Measurements from ENCODE around the gene OLFM1.
"Not testable (repeated sequence)": the region's sequence is repeated elsewhere in the genome, so short reads cannot be mapped to it uniquely, and the experiment has no call there.

OLFM1 gene

GRCh38 chr9:135134268-135135022, 47.0 kb downstream of the OLFM1 start:
- no peak for DNase-seq (ENCODE audit: low read depth in 2 of 2)

DNA sequence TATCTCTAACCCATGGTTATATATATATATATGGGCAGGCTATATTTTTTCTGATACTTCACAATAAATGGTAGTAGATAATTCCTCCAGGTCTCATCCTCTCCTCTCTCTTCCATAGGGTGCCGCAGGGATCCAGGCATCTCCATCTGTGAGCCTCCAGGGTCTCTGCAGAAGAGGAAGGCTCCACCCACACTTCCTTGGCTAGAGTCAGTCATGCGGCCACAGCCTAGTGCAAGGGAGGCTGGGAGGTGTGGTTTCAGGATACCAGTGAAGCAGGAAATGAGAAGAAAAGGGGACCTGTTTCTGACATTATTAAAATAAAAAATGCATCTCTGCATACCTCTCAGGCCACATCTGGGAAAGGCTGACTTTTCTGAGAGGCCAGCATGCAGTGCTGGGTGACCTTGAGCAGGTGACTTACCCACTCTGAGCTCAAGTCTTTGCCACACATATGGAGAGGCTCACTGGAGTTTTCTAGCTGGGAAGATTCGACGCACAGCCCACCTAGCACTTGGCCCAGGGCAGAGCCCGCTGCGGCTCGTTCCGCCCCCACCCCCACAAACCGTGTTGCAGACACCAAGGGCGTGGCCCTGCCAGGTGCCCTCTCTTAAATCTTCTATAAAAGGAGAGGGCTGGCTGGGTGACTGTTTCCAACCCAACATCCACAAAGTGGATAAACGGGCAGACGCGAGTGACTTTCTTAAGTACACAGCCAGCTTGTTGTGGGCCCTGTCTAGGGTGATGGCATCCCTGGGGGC, 47.9 kb downstream of the OLFM1 start:
- no peak for DNase-seq (ENCODE audit: low read depth in 2 of 2)

- DNase-seq (ENCODE audit: low read depth in 2 of 2) = no peak
Observed at GRCh38 chr9:135135929-135136315, 48.5 kb downstream of the OLFM1 start.

- DNase-seq (ENCODE audit: low read depth in 2 of 2) = no peak
Observed at GRCh38 chr9:135136481-135136880, 49.0 kb downstream of the OLFM1 start.

GRCh38 chr9:135136991-135137832, 49.7 kb downstream of the OLFM1 start:
- no peak for DNase-seq (ENCODE audit: low read depth in 2 of 2)

DNA sequence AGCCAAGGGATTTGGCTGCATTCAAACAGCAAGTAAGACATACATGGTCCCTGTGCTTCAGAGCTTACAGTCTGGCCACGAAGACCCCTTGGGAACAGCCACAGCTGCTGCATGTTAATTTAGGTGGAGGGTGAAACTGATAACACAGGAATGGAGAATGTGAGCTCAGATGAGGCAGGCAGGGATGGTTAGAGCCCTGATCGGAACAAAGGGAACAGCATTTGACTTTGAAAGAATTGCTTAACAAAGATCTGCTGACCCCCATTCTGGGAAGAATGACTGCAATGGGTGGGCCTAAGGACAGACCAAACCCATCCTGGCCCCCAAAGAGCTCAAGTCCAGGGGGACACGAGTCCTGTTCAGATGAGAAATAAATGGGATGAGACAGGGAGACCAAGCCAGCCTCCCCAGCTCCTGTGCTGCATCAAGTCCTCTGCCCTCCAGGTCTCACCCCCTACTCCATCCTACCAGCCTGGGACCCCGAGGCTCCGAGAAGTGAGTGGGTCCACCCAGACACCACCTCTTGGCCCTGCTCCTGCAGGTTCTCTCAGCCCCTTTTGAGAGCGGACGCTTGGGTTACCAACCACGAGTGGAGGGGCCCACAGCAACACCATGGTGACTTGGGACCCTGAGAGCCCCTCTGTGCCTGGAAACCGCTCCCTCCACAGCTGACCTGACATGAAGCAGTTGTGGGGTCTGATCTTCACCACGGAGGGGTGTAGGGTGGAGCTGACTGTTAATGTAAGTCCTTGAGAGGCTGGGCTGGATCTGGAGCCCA, 50.8 kb downstream of the OLFM1 start:
- DNase-seq (ENCODE audit: low read depth in 2 of 2) = no peak

DNA sequence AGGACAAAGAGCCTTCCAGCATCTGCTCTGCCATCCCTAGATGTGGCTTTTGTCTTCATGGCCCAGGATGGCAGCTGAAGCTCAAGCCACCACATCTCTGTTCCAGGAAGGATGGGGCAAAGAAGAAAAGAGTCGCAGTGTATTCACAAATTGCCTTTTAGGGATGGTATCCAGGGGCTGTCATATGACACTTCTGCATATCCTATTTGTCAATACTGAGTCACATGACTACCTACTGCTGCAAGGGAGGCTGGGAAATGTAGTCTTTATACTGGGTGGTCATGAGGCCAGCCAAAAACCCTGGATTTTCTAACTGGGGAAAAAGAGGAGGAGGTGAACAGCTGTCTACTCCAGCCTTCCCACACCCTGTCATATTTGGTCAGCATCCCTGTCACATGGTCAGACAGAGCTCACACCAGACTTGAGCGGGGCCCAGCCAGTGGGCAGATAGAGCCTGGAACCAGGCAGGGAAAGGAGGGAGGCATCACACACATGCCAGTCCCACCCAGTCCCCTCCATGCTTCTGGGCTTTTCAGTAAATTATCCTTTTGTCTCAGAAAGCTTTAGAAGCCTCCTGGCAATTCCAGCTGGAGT, 52.0 kb downstream of the OLFM1 start:
- no peak for DNase-seq (ENCODE audit: low read depth in 2 of 2)

DNA sequence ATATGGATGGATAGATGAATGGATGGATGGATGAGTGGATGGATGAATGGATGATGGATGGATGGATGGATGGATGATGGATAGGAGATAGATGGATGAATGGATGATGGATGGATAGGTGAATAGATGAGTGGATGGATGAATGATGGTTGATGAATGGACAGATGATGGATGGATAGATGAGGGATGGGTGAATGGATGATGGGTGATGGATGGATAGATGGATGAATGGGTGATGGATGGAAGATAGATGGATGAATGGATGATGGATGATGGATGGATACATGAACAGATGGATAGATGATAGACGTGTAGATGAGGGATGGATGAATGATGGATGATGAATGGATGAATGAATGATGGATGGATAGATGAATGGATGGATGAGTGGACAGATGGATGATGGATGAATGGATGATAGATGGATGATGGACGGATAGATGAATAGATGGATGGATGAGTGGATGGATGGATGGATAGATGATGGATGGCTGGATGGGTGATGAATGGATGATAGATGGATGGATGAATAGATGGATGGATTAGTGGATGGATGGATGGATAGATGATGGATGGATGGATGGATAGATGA, 53.8 kb downstream of the OLFM1 start:
- no peak for DNase-seq (ENCODE audit: low read depth in 2 of 2)

GRCh38 chr9:135144581-135145170, 57.2 kb downstream of the OLFM1 start:
- DNase-seq (ENCODE audit: low read depth in 2 of 2) = no peak

DNA sequence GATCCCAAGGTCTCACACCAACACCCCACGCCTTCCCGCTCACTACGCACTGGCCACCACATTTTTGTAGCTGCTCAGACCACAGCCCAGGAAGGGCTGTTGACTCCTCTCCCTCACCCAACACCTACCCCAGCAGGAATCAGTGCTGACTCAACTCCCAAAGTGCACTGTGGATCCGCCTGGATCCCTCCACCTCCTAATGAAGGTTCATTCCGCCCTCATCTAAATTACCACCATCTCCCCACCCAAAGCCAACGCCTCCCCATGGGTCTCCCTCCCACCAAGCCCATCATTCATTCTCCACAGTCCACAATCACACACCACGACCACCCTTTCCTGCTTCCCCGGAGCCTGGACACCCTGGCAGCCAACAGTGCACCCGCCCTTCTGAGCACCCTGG, 57.8 kb downstream of the OLFM1 start:
- DNase-seq (ENCODE audit: low read depth in 2 of 2) = no peak

DNA sequence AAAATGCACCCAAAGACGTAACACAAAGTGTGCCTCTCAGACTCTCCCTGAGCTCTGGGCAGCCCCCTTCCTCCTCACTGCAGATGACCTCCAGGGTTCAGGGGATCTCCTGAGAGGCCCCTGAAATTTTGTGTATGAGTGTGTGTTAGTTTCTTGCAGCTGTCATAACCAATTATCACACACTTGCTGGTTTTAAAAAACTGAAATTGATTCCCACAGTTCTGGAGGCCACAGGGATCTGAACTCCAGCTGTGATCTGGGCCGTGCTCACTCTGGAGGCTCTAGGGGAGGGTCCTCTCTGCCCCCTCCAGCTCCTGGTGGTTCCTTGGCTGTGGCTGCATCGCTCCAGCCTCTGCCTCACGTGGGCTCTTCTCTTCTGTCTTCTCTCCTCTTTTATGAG, 58.8 kb downstream of the OLFM1 start:
- DNase-seq (ENCODE audit: low read depth in 2 of 2) = no peak

GRCh38 chr9:135146766-135147473, 59.5 kb downstream of the OLFM1 start:
- DNase-seq (ENCODE audit: low read depth in 2 of 2) = no peak

DNA sequence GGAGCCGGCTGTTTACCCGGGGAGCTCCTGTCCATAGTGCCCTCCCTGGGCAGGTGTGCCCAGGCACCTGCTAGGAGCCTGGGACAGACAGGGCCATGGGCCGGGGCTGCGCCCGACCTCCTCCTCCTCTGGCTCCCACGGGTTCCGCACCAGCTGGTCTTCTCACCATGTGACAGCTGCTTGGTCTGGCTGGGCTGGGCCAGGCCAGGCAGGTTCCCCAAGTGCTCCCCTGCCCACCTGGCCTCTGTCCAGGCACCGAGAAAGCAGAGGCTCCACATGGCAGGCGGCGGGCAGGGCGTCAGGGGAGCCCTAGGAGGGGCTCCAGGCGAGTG, 60.0 kb downstream of the OLFM1 start:
- DNase-seq (ENCODE audit: low read depth in 2 of 2) = no peak

- no peak for DNase-seq (ENCODE audit: low read depth in 2 of 2)
Observed at GRCh38 chr9:135147938-135148337, 60.5 kb downstream of the OLFM1 start.

GRCh38 chr9:135148386-135148785, 60.9 kb downstream of the OLFM1 start:
- no peak for DNase-seq (ENCODE audit: low read depth in 2 of 2)

DNA sequence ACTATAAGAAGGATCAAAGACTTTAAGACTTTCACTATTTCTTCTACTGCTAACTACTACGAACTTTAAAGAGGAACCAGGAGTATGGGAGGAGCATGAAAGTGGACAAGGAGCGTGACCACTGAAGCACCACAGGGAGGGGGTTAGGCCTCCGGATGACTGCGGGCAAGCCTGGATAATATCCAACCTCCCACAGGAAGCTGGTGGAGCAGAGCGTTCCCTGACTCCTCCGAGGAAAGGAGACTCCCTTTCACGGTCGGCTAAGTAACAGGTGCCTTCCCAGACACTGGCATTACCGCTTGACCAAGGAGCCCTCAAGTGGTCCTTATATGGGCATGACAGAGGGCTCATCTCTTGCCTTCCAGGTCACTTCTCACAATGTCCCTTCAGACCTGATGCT, 62.4 kb downstream of the OLFM1 start:
- DNase-seq (ENCODE audit: low read depth in 2 of 2) = not testable (repeated sequence)

DNA sequence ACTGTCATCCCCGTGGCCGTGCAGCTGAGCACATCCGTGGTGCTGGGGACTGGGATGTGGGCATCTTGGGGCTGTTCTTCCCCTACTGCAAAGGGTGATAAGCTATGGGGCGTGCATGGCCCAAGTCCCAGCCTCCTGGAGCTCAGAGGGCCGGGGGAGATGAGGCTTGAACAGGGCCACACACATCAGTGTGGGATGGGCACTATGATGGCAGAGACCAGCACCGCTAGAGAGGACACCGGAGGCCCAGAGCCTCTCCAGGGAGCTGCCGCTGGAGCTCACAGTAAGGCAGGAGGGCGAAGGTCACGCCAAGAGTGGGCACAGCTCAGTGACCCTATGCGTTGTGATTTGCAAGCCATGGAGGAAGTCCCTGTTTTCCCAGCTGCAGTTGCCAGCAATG, 63.5 kb downstream of the OLFM1 start:
- DNase-seq (ENCODE audit: low read depth in 2 of 2) = no peak

DNA sequence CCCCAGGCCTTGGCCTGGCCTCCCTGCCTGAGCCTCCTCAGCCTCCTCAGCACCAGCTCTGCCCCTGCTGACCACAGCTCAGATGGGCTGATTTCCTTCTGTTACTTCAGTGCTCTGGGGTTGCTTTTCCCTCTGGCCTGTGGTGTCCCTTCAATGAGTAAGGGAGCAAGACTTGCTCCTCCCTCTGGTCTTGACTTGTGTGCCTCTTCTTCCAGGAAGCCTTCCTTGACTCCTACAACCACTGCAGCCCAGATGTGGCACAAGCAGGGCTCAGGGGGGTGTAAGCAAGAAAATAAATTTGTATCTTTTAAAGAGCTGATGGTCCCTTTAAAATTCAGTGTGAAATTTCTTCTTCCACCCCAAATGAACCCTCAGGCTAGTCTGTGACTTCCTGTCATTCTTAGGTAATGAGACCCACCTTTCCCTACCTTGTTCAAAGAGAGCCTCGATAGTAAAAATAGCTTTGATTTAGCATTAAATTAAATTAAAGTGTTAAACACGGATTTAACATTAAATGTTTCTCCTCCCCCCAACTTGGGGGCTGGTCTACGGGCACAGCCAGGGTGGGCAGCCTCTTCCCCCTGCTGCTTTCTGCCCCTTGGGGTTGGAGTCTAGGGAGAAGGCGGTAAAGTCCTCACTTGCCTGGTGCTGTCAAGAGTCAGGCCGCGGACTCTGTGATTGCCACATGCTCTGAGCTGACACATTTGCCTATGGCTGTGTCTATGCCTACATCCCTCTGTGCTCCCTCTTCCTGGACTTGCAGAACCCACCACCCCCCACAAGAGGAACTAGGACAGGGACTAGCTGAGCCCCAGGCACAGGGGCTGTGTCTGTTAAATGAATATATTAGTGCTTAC, 64.5 kb downstream of the OLFM1 start:
- DNase-seq (ENCODE audit: low read depth in 2 of 2) = no peak

Measured in stimulated activated CD8-positive, alpha-beta memory T cell treated with anti-CD3 and anti-CD28 coated beads, Interleukin-7, amount 100 ng/mL, for 1 hour (primary cell).